IMR-90 (cell line): ENCODE results near the gene LIPH. TPM values are rescaled to one million over a fixed set of nuclear protein-coding genes. Genes with fewer than 3 reads are reported as not detected.

Experiments
- ATAC-seq: fragments of 200-7000 bp; cut with Tn5 transposase; 2 replicates; pipeline ENCODE4 v1.9.1; 2020; ENCODE audit warnings: low read depth, mild to moderate bottlenecking, moderate library complexity
- BruUV-seq: library from RNA; stranded (reverse); fragments of 400-500 nt; replicated peaks from 2 replicates; lab custom pipeline; 2021; lab: Mats Ljungman, UMichigan
- CTCF ChIA-PET: fragments of 300-600 bp; formaldehyde crosslinking; extraction: SDS; loops from one replicate; lab custom pipeline; 2021; ENCODE audit warnings: antibody characterized with exemption; lab: Yijun Ruan, JAX
- POLR2A ChIA-PET: fragments of 300-600 bp; sonication (Branson Sonifier 250); formaldehyde crosslinking; loops from one replicate; lab custom pipeline; 2022; ENCODE audit warnings: antibody characterized with exemption; ENCODE audit not compliant: unreplicated experiment; lab: Charles Lee
- DNase-seq: peaks from one replicate; pipeline ENCODE4 v3.0.0; 2013
- H2AFZ ChIP-seq: replicated peaks from 2 replicates; pipeline ENCODE3; 2013; ENCODE audit warnings: low read length, mild to moderate bottlenecking; ENCODE audit not compliant: poor library complexity
- H2AK5ac ChIP-seq: 2 replicates; pipeline ENCODE4 v1.6.1; 2013; ENCODE audit warnings: low read depth, low read length, inconsistent platforms
- H2AK9ac ChIP-seq: replicated peaks from 2 replicates; pipeline ENCODE3; 2013; ENCODE audit warnings: mild to moderate bottlenecking, low read depth, low read length, moderate library complexity; ENCODE audit not compliant: poor library complexity
- H2BK120ac ChIP-seq: 2 replicates; pipeline ENCODE4 v1.6.1; 2013; ENCODE audit warnings: low read depth, low read length, inconsistent platforms
- H2BK15ac ChIP-seq: 3 replicates; pipeline ENCODE4 v1.6.1; 2013; ENCODE audit warnings: low read depth, low read length, inconsistent platforms
- H2BK20ac ChIP-seq: 2 replicates; pipeline ENCODE4 v1.6.1; 2013; ENCODE audit warnings: low read depth, mild to moderate bottlenecking, inconsistent platforms, low read length, moderate library complexity
- H2BK5ac ChIP-seq: 2 replicates; pipeline ENCODE4 v1.6.1; 2013; ENCODE audit warnings: mild to moderate bottlenecking, low read depth, low read length, inconsistent platforms; ENCODE audit not compliant: poor library complexity, severe bottlenecking
- H3K14ac ChIP-seq: replicated peaks from 2 replicates; pipeline ENCODE4 v1.6.1; 2013; ENCODE audit warnings: low read depth, low read length, inconsistent platforms
- H3K18ac ChIP-seq: 2 replicates; pipeline ENCODE4 v1.6.1; 2013; ENCODE audit warnings: low read depth, low read length, control low read depth
- H3K23ac ChIP-seq: 2 replicates; pipeline ENCODE4 v1.6.1; 2013; ENCODE audit warnings: low read depth, low read length, inconsistent platforms
- H3K27ac ChIP-seq: 2 replicates; pipeline ENCODE4 v1.5.1; 2013; ENCODE audit warnings: mild to moderate bottlenecking, control low read depth, low read length; ENCODE audit not compliant: insufficient read depth
- H3K27me3 ChIP-seq: 2 replicates; pipeline ENCODE4 v1.6.1; 2013; ENCODE audit warnings: low read length; ENCODE audit not compliant: control insufficient read depth, insufficient read depth
- H3K36me3 ChIP-seq: 2 replicates; pipeline ENCODE4 v1.6.1; 2013; ENCODE audit warnings: low read length, mixed read lengths; ENCODE audit not compliant: control insufficient read depth, insufficient read depth
- H3K4ac ChIP-seq: 2 replicates; pipeline ENCODE4 v1.6.1; 2013; ENCODE audit warnings: low read depth, low read length, inconsistent platforms
- H3K4me1 ChIP-seq: 2 replicates; pipeline ENCODE4 v1.6.1; 2013; ENCODE audit warnings: low read length, mixed read lengths; ENCODE audit not compliant: control insufficient read depth, insufficient read depth
- H3K4me2 ChIP-seq: 2 replicates; pipeline ENCODE4 v1.6.1; 2013; ENCODE audit warnings: low read depth, mild to moderate bottlenecking, control low read depth, low read length, moderate library complexity
- H3K4me3 ChIP-seq: 2 replicates; pipeline ENCODE4 v1.5.1; 2013; ENCODE audit warnings: low read depth, mild to moderate bottlenecking, control low read depth, low read length, moderate library complexity; ENCODE audit not compliant: insufficient read depth
- H3K56ac ChIP-seq: 2 replicates; pipeline ENCODE4 v1.6.1; 2013; ENCODE audit warnings: low read length, inconsistent platforms; ENCODE audit not compliant: insufficient read depth; ENCODE audit errors: extremely low read depth
- H3K79me1 ChIP-seq, 2 experiments: 2 replicates each; pipeline ENCODE4 v1.6.1; 2013; ENCODE audit warnings: low read length in 2 of 2, inconsistent platforms in 1 of 2, low read depth in 1 of 2
- H3K9ac ChIP-seq: 2 replicates; pipeline ENCODE4 v1.6.1; 2013; ENCODE audit warnings: low read depth, low read length, control low read depth
- H3K9me1 ChIP-seq: 2 replicates; pipeline ENCODE4 v1.6.1; 2013; ENCODE audit warnings: low read length, inconsistent platforms; ENCODE audit not compliant: insufficient read depth
- H3K9me3 ChIP-seq: 2 replicates; pipeline ENCODE4 v1.6.1; 2013; ENCODE audit warnings: low read length; ENCODE audit not compliant: control insufficient read depth, insufficient read depth
- H4K20me1 ChIP-seq: 2 replicates; pipeline ENCODE4 v1.6.1; 2013; ENCODE audit warnings: low read length, inconsistent platforms; ENCODE audit not compliant: insufficient read depth
- H4K5ac ChIP-seq: 2 replicates; pipeline ENCODE4 v1.6.1; 2013; ENCODE audit warnings: mild to moderate bottlenecking, low read depth, low read length, control low read depth
- H4K8ac ChIP-seq, 2 experiments: 2 replicates each; pipeline ENCODE4 v1.6.1; 2013; ENCODE audit warnings: low read depth in 2 of 2, low read length in 2 of 2, control low read depth in 1 of 2, inconsistent platforms in 1 of 2
- H4K91ac ChIP-seq: 2 replicates; pipeline ENCODE4 v1.6.1; 2013; ENCODE audit warnings: low read depth, low read length, inconsistent platforms; ENCODE audit not compliant: insufficient read depth
- CHD1 ChIP-seq: IDR thresholded peaks from 2 replicates; pipeline ENCODE4 v1.6.1; 2012; ENCODE audit warnings: low read depth, low read length, improper control_type of control experiment
- CTCF ChIP-seq: conservative IDR thresholded peaks from 2 replicates; pipeline ENCODE4 v1.5.1; 2012; ENCODE audit warnings: mild to moderate bottlenecking, low read depth, low read length, improper control_type of control experiment
- ELK1 ChIP-seq: fragments of 150-350 bp; IDR thresholded peaks from 2 replicates; pipeline ENCODE4 v1.6.1; 2016; ENCODE audit warnings: low read depth, mild to moderate bottlenecking, low read length, moderate library complexity, borderline replicate concordance
- MAZ ChIP-seq: IDR thresholded peaks from 2 replicates; pipeline ENCODE4 v1.6.1; 2012; ENCODE audit warnings: low read depth, mild to moderate bottlenecking, low read length, improper control_type of control experiment, moderate library complexity, borderline replicate concordance
- MXI1 ChIP-seq: IDR thresholded peaks from 2 replicates; pipeline ENCODE4 v1.6.1; 2012; ENCODE audit warnings: low read depth, mild to moderate bottlenecking, low read length, moderate library complexity, borderline replicate concordance
- NFE2L2 ChIP-seq: fragments of 150-350 bp; IDR thresholded peaks from 2 replicates; pipeline ENCODE4 v1.6.1; 2016; ENCODE audit warnings: low read depth, mild to moderate bottlenecking, low read length
- POLR2A ChIP-seq: IDR thresholded peaks from 2 replicates; pipeline ENCODE4 v1.6.1; 2012; ENCODE audit warnings: mild to moderate bottlenecking, low read depth, low read length
- RAD21 ChIP-seq: IDR thresholded peaks from 2 replicates; pipeline ENCODE4 v1.6.1; 2012; ENCODE audit warnings: low read length, improper control_type of control experiment
- SMC3 ChIP-seq: fragments of 150-350 bp; IDR thresholded peaks from 2 replicates; pipeline ENCODE4 v1.6.1; 2016; ENCODE audit warnings: low read depth, mild to moderate bottlenecking, antibody characterized with exemption, low read length, moderate library complexity
- USF2 ChIP-seq: fragments of 150-350 bp; IDR thresholded peaks from 2 replicates; pipeline ENCODE4 v1.6.1; 2017; ENCODE audit warnings: mild to moderate bottlenecking, antibody characterized with exemption, low read length, low read depth
- WGBS, 2 experiments: methylation state at CpG; one replicate each; pipeline versions ENCODE4 v1.1.5 to v1.1.7; 2013; ENCODE audit warnings: missing lambda C conversion rate in 2 of 2; ENCODE audit not compliant: insufficient read length in 1 of 2; ENCODE audit errors: extremely low coverage in 2 of 2; 5-methylcytosine and 5-hydroxymethylcytosine counted together
- dilution Hi-C: fragments of 300-500 bp; cut with HindIII; formaldehyde crosslinking; loops from one replicate; pipeline ENCODE4 v1.14.3; 2018; ENCODE audit warnings: low sequenced_read_pairs; ENCODE audit not compliant: unreplicated experiment
- in situ Hi-C: fragments of 300-500 bp; cut with MboI; formaldehyde crosslinking; loops from 3 replicates; pipeline ENCODE4 v1.14.3; 2019; ENCODE audit warnings: low sequenced_read_pairs, inconsistent platforms, mixed read lengths
- intact Hi-C: fragments of 100-400 bp; cut with micrococcal nuclease; formaldehyde crosslinking; loops from 2 replicates; pipeline ENCODE4 v1.10.0; 2022
- polyA plus RNA-seq, 3 experiments: library from polyadenylated mRNA; depleted of rRNA; stranded (reverse); fragments of >200 nt; gene quantifications; 2 replicates each; pipeline ENCODE4 v1.2.3, GENCODE V29; 2012; ENCODE audit warnings: low replicate concordance in 1 of 3
- total RNA-seq: library from RNA; depleted of rRNA; stranded (reverse); fragments of >200 nt; gene quantifications from 2 replicates; pipeline ENCODE4 v1.2.3, GENCODE V29; 2012

Gene LIPH
- total and polyA plus RNA-seq, 2 of the 4 experiments (the other 2 are of a cell fraction): 0.27 to 0.36 TPM

GRCh38 chr3:185517387-185518130 lies 34.8 kb downstream of the LIPH start:
- Histone ChIP-seq H4K91ac (no peak overlapping the region), H3K9ac (no peak overlapping the region), H3K23ac (no peak overlapping the region), H3K4me2 (no peak overlapping the region), H2BK5ac (no peak overlapping the region), H3K56ac (no peak overlapping the region), H3K4ac (no peak overlapping the region), H3K79me1 (no peaks in the 10 kb centered on the region), H3K14ac (no peak overlapping the region), H3K27ac (no peak overlapping the region), H3K9me1 (no peaks in the 10 kb centered on the region), H3K36me3 (no peaks in the 10 kb centered on the region), H3K4me3 (no peak overlapping the region), H3K27me3 (peaks cover 18% of the 10 kb centered on the region), H3K4me1 (no peaks in the 10 kb centered on the region), H2BK120ac (no peak overlapping the region), H3K18ac (no peak overlapping the region), H2AFZ (no peak overlapping the region), H2BK20ac (no peak overlapping the region), H2BK15ac (no peak overlapping the region), H3K9me3 (no peaks in the 10 kb centered on the region), H4K8ac (no peak overlapping the region), H4K20me1 (no peaks in the 10 kb centered on the region), H2AK5ac (no peak overlapping the region), H4K5ac (no peak overlapping the region), H2AK9ac (no peak overlapping the region)
- POLR2A ChIA-PET: no interaction called here
- CTCF ChIA-PET: no interaction called here
- BruUV-seq: no TSS peak
- DNase-seq: no peak
- TF ChIP-seq NFE2L2 (no peak), MXI1 (no peak), CTCF (no peak), USF2 (no peak), CHD1 (no peak), POLR2A (no peak), MAZ (no peak), ELK1 (no peak), RAD21 (no peak), SMC3 (no peak)
- no CpG with 5 or more reads among the region's 2 CpGs for WGBS, 2 experiments
- in situ Hi-C loops: no loop called here
- ATAC-seq: no peak
- dilution Hi-C loops: no loop called here
- intact Hi-C loops: no loop called here
